Measurements from ENCODE around the gene TRIM45. TPM values are rescaled to one million over a fixed set of nuclear protein-coding genes. Genes with fewer than 3 reads are reported as not detected.

The TRIM45 gene
- total RNA-seq, 1 experiment from 2014 or later = 11.7 TPM

DNA sequence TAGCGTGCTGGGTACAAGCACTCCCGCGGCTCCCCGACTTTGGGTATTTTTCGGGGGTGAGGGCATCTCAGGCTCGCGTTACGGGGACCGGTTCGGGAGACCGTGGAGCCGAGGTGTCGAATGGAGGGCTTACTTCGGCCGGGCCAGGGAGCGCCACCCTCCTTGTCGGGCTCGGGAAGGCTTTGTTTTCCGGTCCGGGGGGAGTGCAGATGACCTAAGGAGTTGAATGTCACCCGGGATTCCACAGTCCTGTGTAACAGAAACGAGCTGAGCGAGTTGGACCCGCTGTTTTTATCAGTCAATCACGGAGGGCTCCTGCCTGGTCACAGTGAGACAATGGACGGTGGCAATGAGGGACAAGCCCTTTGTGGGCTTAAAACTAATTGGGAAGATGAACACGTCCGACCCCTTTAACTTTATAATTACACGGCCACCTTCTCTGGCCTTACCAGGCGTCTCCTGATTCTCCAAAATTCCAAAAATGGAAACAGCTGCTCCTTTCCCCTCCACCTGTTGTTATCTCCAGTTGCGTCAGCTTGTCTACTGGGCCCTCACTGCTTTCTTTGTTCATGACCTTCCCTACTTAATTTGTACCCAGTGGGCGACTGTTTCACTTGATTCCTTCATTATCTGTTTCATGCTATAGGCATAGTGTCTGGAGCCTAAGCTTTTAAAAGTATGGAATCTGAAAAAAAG lies 929 bp upstream of the TRIM45 start:
- Histone ChIP-seq H2BK120ac (ENCODE audit: low read depth, low read length, poor library complexity, severe bottlenecking) (peak overlapping the region; percentile 10), H2BK12ac (ENCODE audit: insufficient read length, low read depth, low read length) (no peak overlapping the region), H2BK20ac (ENCODE audit: low read depth, low read length, poor library complexity, severe bottlenecking) (no peak overlapping the region), H4K5ac (ENCODE audit: insufficient read length, low read depth, low read length) (no peak overlapping the region), H3K18ac (ENCODE audit: insufficient read length, low read depth, low read length) (peak overlapping the region; percentile 43), H3T11ph (ENCODE audit: low read length) (no peak overlapping the region), H4K20me1 (ENCODE audit: control insufficient read depth, insufficient read depth, insufficient read length) (no peaks in the 10 kb centered on the region), H3K23ac (ENCODE audit: insufficient read length, low read depth, low read length) (no peak overlapping the region), H3K4me2 (ENCODE audit: insufficient read depth, insufficient read length, low read length) (peak overlapping the region; percentile 53), H3K14ac (ENCODE audit: insufficient read depth, low read length) (peak overlapping the region; percentile 16; the same call in 1 of the 2 replicates), H2BK15ac (ENCODE audit: low read depth, low read length) (no peak overlapping the region), H2AFZ (ENCODE audit: low read length) (no peak overlapping the region), H2BK5ac (ENCODE audit: insufficient read length, low read length) (no peak overlapping the region), H3K79me1 (ENCODE audit: insufficient read depth, low read depth, low read length, poor library complexity, severe bottlenecking) (no peaks in the 10 kb centered on the region), H3K27ac (ENCODE audit: insufficient read length, low read depth, low read length) (no peak overlapping the region), H3K4ac (ENCODE audit: low read depth, low read length) (no peak overlapping the region), H3K56ac (ENCODE audit: insufficient read length, low read depth, low read length) (no peak overlapping the region), H3K79me2 (ENCODE audit: insufficient read depth, low read length) (no peaks in the 10 kb centered on the region), H4K91ac (ENCODE audit: insufficient read length, low read depth, low read length) (no peak overlapping the region), H3K9me3 (ENCODE audit: control insufficient read depth, low read depth, low read length) (no peaks in the 10 kb centered on the region), H3K9ac (ENCODE audit: extremely low read depth, insufficient read length, low read length) (peak overlapping the region; percentile 23), H3K4me1 (ENCODE audit: insufficient read depth, low read length) (no peaks in the 10 kb centered on the region), H2AK5ac (ENCODE audit: insufficient read length, low read length) (no peak overlapping the region), H3K23me2 (ENCODE audit: insufficient read length, low read depth, low read length, poor library complexity, severe bottlenecking) (peaks cover 8% of the 10 kb centered on the region), H3K27me3 (ENCODE audit: insufficient read depth, low read length) (no peaks in the 10 kb centered on the region), H4K8ac (replicated peaks; ENCODE audit: insufficient read length, low read depth, low read length) (no peak overlapping the region)
- no peak for DNase-seq
- Mint-ChIP-seq H3K27me3 (ENCODE audit: low read depth) (no peaks in the 10 kb centered on the region; the same call in 1 of the 2 replicates), H3K4me1 (peaks cover 18 to 21% of the 10 kb centered on the region in 2 experiments), H3K36me3 (ENCODE audit: insufficient read depth in 1 of 3, low read depth in 3 of 3) (peaks cover 3 to 15% (median 11%) of the 10 kb centered on the region in 3 experiments; a peak in 6 of 7 replicates), H3K4me3 (peak overlapping the region; percentile 82 to 87), H3K9me3 (peaks cover 0 to 2% of the 10 kb centered on the region in 2 experiments; a peak in 1 of 5 replicates), H3K27ac (peak overlapping the region; percentile 28 to 88 (median 81); a peak in 6 of 7 replicates)
- no CpG with 5 or more reads among the region's 32 CpGs for WGBS (ENCODE audit: extremely low coverage, insufficient read length, low lambda C conversion rate)
- TF ChIP-seq, protein P1, sequence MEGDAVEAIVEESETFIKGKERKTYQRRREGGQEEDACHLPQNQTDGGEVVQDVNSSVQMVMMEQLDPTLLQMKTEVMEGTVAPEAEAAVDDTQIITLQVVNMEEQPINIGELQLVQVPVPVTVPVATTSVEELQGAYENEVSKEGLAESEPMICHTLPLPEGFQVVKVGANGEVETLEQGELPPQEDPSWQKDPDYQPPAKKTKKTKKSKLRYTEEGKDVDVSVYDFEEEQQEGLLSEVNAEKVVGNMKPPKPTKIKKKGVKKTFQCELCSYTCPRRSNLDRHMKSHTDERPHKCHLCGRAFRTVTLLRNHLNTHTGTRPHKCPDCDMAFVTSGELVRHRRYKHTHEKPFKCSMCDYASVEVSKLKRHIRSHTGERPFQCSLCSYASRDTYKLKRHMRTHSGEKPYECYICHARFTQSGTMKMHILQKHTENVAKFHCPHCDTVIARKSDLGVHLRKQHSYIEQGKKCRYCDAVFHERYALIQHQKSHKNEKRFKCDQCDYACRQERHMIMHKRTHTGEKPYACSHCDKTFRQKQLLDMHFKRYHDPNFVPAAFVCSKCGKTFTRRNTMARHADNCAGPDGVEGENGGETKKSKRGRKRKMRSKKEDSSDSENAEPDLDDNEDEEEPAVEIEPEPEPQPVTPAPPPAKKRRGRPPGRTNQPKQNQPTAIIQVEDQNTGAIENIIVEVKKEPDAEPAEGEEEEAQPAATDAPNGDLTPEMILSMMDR (conservative IDR thresholded peaks at IDR 0.05) = peak; percentile 30; the same call in 2 of the 3 replicates

Measured in H9 (cell line).